Hepatocyte (in vitro differentiated cells): ENCODE results near the gene DHRS1. TPM values are rescaled to one million over a fixed set of nuclear protein-coding genes. Genes with fewer than 3 reads are reported as not detected.
"Not testable (repeated sequence)": the region's sequence is repeated elsewhere in the genome, so short reads cannot be mapped to it uniquely, and the experiment has no call there.

Source experiments
- DNase-seq: peaks from one replicate; pipeline ENCODE4 v3.0.0-alpha.2; 2016; ENCODE audit warnings: low spot score
- H2AFZ ChIP-seq: fragments of 200-600 bp; sonication (generic); 2 replicates; pipeline ENCODE4 v1.6.0; 2016; ENCODE audit warnings: antibody characterized with exemption, mild to moderate bottlenecking
- H3K27ac ChIP-seq: fragments of 200-600 bp; sonication (generic); 2 replicates; pipeline ENCODE4 v1.5.1; 2016; ENCODE audit warnings: mild to moderate bottlenecking
- H3K27me3 ChIP-seq: fragments of 200-600 bp; sonication (generic); 2 replicates; pipeline ENCODE4 v1.6.1; 2016
- H3K36me3 ChIP-seq: fragments of 200-600 bp; sonication (generic); replicated peaks from 2 replicates; pipeline ENCODE4 v1.5.1; 2016; ENCODE audit warnings: low read depth; ENCODE audit not compliant: insufficient read depth
- H3K4me1 ChIP-seq: fragments of 200-600 bp; sonication (generic); 2 replicates; pipeline ENCODE4 v1.5.1; 2016; ENCODE audit warnings: mild to moderate bottlenecking, moderate library complexity; ENCODE audit not compliant: insufficient read depth
- H3K4me2 ChIP-seq: fragments of 200-600 bp; sonication (generic); 2 replicates; pipeline ENCODE4 v1.6.0; 2016
- H3K4me3 ChIP-seq: fragments of 200-600 bp; sonication (generic); 2 replicates; pipeline ENCODE4 v1.5.1; 2016; ENCODE audit warnings: mild to moderate bottlenecking
- H3K79me2 ChIP-seq: fragments of 200-600 bp; sonication (generic); 2 replicates; pipeline ENCODE4 v1.6.0; 2017; ENCODE audit warnings: mild to moderate bottlenecking
- H3K9me2 ChIP-seq: fragments of 200-600 bp; sonication (generic); replicated peaks from 2 replicates; pipeline ENCODE4 v1.6.0; 2017; ENCODE audit warnings: mild to moderate bottlenecking; ENCODE audit not compliant: insufficient read depth
- H3K9me3 ChIP-seq: fragments of 200-600 bp; sonication (generic); 2 replicates; pipeline ENCODE4 v1.5.1; 2016; ENCODE audit warnings: low read depth, mild to moderate bottlenecking
- H4K20me1 ChIP-seq: fragments of 200-600 bp; sonication (generic); 2 replicates; pipeline ENCODE4 v1.6.0; 2016; ENCODE audit warnings: mild to moderate bottlenecking; ENCODE audit not compliant: insufficient read depth, poor library complexity, severe bottlenecking
- EZH2 ChIP-seq: fragments of 200-600 bp; sonication (generic); IDR thresholded peaks from 2 replicates; pipeline ENCODE4 v1.6.1; 2016; ENCODE audit warnings: antibody characterized with exemption, mild to moderate bottlenecking, borderline replicate concordance
- EZH2phosphoT487 ChIP-seq: fragments of 200-600 bp; sonication (generic); IDR thresholded peaks from one replicate; pipeline ENCODE4 v1.6.1; 2018; ENCODE audit warnings: antibody characterized with exemption, mild to moderate bottlenecking, low read depth, moderate library complexity; ENCODE audit not compliant: unreplicated experiment, severe bottlenecking
- WGBS: methylation state at CpG from one replicate; pipeline ENCODE4 v1.1.6; 2016; ENCODE audit warnings: low lambda C conversion rate; ENCODE audit errors: missing lambda C conversion rate; 5-methylcytosine and 5-hydroxymethylcytosine counted together
- polyA plus RNA-seq: library from polyadenylated mRNA; unstranded; fragments of >200 nt; fragmentation: Nextera tagmentation; extraction: Ambion mirVana; gene quantifications from 2 replicates; pipeline ENCODE4 v1.2.1, GENCODE V29; 2016
- total RNA-seq: library from RNA; depleted of rRNA; stranded (reverse); fragments of >200 nt; gene quantifications from 2 replicates; pipeline ENCODE4 v1.2.3, GENCODE V29; 2014
- TF ChIP-seq, protein P1 (sequence below): fragments of 200-600 bp; sonication (generic); IDR thresholded peaks from 2 replicates; pipeline ENCODE4 v1.5.1; 2016; ENCODE audit warnings: antibody characterized with exemption, mild to moderate bottlenecking; ENCODE audit not compliant: poor library complexity

Gene DHRS1
- total and polyA plus RNA-seq, 2 experiments from 2014 or later: 23.0 to 39.5 TPM

GRCh38 chr14:24249230-24250021, 50.2 kb downstream of the DHRS1 start:
- Histone ChIP-seq H3K9me2 (no peaks in the 10 kb centered on the region), H3K79me2 (no peaks in the 10 kb centered on the region), H3K4me3 (no peak overlapping the region), H4K20me1 (no peaks in the 10 kb centered on the region), H3K9me3 (no peaks in the 10 kb centered on the region), H3K4me1 (peaks cover 8% of the 10 kb centered on the region), H3K27ac (no peak overlapping the region), H3K27me3 (no peaks in the 10 kb centered on the region), H3K4me2 (no peak overlapping the region), H3K36me3 (no peaks in the 10 kb centered on the region), H2AFZ (no peak overlapping the region)
- no peak for DNase-seq
- WGBS: 76% methylated on average over 13 of the region's 13 CpGs
- TF ChIP-seq EZH2phosphoT487 (no peak), EZH2 (no peak)
- TF ChIP-seq, protein P1, sequence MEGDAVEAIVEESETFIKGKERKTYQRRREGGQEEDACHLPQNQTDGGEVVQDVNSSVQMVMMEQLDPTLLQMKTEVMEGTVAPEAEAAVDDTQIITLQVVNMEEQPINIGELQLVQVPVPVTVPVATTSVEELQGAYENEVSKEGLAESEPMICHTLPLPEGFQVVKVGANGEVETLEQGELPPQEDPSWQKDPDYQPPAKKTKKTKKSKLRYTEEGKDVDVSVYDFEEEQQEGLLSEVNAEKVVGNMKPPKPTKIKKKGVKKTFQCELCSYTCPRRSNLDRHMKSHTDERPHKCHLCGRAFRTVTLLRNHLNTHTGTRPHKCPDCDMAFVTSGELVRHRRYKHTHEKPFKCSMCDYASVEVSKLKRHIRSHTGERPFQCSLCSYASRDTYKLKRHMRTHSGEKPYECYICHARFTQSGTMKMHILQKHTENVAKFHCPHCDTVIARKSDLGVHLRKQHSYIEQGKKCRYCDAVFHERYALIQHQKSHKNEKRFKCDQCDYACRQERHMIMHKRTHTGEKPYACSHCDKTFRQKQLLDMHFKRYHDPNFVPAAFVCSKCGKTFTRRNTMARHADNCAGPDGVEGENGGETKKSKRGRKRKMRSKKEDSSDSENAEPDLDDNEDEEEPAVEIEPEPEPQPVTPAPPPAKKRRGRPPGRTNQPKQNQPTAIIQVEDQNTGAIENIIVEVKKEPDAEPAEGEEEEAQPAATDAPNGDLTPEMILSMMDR: no peak

GRCh38 chr14:24247422-24247821, 52.2 kb downstream of the DHRS1 start:
- WGBS: 77% methylated on average over 7 of the region's 7 CpGs
- Histone ChIP-seq H3K4me3 (no peak overlapping the region), H3K79me2 (no peaks in the 10 kb centered on the region), H3K27me3 (no peaks in the 10 kb centered on the region), H3K9me3 (no peaks in the 10 kb centered on the region), H3K9me2 (no peaks in the 10 kb centered on the region), H2AFZ (no peak overlapping the region), H3K27ac (no peak overlapping the region), H3K4me2 (no peak overlapping the region), H3K36me3 (no peaks in the 10 kb centered on the region), H4K20me1 (no peaks in the 10 kb centered on the region), H3K4me1 (peaks cover 10% of the 10 kb centered on the region)
- no peak for DNase-seq
- TF ChIP-seq EZH2phosphoT487: no peak
- TF ChIP-seq EZH2: no peak
- TF ChIP-seq, protein P1: no peak

DNA sequence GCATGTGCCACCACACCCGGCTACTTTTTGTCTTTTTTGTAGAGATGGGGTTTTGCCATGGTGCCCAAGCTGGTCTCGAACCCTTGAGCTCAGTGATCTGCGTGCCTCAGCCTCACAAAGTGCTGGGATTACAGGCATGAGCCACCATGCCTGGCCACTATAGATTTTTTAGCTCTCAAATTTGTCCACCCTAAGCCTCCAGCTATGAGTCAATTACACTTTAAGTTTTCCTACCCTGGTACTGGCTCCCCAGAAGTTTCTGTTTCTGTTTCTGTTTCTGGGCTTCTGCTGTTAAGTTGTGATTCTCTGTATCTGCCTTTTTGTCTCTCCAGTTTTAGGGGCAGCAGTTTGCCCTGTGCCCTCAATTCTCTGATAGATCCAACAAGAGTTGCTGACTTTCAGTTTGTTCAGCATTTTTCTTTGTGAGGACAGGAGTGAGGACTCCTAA, 52.8 kb downstream of the DHRS1 start:
- Histone ChIP-seq H3K9me3 (no peaks in the 10 kb centered on the region), H3K4me1 (peaks cover 6% of the 10 kb centered on the region), H3K4me2 (no peak overlapping the region), H3K27me3 (no peaks in the 10 kb centered on the region), H4K20me1 (no peaks in the 10 kb centered on the region), H3K4me3 (no peak overlapping the region), H3K36me3 (no peaks in the 10 kb centered on the region), H2AFZ (no peak overlapping the region), H3K79me2 (no peaks in the 10 kb centered on the region), H3K27ac (no peak overlapping the region), H3K9me2 (no peaks in the 10 kb centered on the region)
- DNase-seq: no peak
- WGBS: 85% methylated on average over 3 of the region's 3 CpGs
- no peak for TF ChIP-seq EZH2
- TF ChIP-seq, protein P1: no peak
- no peak for TF ChIP-seq EZH2phosphoT487

DNA sequence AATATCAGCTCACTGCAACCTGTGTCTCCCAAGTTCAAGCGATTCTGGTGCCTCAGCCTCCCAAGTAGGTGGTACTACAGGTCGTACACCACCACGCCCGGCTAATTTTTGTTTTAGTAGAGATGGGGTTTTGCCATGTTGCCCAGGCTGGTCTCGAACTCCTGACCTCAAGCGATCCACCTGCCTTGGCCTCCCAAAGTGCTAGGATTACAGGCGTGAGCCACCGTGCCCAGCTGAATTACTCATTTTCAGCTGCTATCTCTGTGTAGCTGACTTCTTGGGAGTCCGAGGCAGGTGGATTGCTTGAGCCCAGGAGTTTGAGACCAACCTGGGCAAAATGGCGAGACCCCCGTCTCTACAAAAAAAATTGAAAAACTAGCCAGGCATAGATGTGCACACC, 54.2 kb downstream of the DHRS1 start:
- peaks cover 14% of the 10 kb centered on the region for H3K79me2 ChIP-seq
- not testable (repeated sequence) for H3K9me3 ChIP-seq, DNase-seq, H3K4me2 ChIP-seq, H3K4me1 ChIP-seq, H3K36me3 ChIP-seq, H4K20me1 ChIP-seq, H3K4me3 ChIP-seq, H3K27me3 ChIP-seq, H3K9me2 ChIP-seq, H3K27ac ChIP-seq, H2AFZ ChIP-seq
- WGBS: 94% methylated on average over 11 of the region's 11 CpGs
